ENCODE results near the gene PCED1B.
"Not testable (repeated sequence)": the region's sequence is repeated elsewhere in the genome, so short reads cannot be mapped to it uniquely, and the experiment has no call there.

Gene PCED1B

GRCh38 chr12:47088021-47088944 is 8.9 kb downstream of the PCED1B start:
- DNase-seq (ENCODE audit: low read depth in 3 of 3), result no peak

GRCh38 chr12:47091009-47091408 is 11.6 kb downstream of the PCED1B start:
- no peak for DNase-seq (ENCODE audit: low read depth in 3 of 3)

DNA sequence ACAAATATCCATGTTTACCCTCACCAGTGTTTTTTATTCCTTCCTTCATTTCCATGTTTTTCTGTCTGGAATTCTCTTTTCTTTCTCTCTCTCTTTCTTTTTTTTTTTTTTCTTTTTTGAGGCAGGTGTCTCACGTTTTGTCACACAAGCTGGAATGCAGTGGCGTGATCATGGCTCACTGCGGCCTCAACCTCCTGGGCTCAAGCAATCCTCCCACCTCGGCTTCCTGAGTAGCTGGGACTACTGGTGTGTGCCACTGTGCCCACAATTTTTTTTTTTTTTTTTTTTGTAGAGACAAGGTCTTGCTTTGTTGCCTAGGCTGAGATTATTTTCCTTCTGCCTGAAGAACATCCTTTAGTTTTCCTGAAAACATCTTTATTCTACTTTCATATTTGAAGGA is 15.4 kb downstream of the PCED1B start:
- no peak for DNase-seq (ENCODE audit: low read depth in 3 of 3)

DNA sequence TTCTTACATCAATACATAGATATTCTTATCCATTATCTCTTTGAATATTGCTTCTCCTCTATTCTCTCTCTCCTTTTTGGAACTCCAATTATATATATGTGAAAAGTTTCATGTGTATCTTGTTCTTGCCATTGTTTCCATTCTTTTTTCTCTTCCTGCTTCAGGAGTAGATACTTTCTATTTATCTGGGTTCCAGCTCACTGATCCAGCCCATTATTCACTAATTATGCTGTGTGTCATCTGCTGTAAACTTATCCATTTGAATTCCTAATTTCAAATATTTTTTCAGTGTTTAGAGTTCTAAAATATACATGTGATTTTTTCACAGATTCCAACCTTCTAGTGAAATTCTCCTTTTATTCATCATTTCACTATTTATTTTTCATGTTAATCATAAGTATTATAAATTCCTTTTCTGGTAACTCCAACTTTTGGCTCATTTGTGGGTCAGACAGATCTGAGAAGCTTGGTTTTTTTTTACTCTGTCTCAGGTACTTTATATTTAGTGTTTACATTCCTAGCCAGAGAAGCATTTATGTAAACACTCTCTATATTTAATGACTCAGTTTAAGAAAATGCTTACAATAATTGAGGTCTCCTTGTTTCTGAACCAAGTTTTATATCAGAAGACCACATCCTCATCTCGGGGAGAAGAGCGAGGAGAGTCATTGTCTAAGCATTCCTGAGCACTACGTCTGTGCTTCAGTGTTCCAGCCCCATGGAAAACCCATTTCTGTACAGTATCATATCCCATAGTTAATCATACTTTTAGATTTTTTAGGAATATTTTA is 16.2 kb downstream of the PCED1B start:
- no peak for DNase-seq (ENCODE audit: low read depth in 3 of 3)

DNA sequence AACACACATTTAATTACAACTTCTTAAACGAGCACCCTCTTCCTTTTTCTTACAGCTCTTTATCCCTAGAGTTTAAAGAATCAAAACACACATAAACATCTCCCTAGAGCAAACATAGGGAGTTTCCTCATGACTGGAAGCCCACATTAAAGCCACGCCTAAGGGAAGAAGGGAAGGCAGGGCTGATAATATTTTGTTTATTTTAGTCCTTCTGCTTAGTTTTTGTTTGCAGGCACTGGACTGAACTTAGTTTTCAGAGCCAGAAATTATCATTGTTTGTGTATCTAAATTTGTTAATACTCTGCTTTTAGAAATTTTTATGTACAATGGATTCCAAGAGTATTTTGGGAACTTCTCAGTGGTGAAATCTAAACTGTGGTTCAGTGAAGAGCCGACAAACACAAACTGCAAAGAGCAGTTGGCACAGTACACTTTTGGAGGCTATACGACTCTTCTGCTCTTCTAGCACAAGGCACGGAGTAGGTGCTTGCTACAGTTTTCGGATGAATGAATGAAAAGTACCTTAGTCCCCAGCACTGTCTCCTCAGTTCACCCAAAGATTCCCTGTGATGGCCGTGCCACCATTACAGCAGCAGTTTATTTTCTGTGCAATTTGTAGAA is 18.0 kb downstream of the PCED1B start:
- no peak for DNase-seq (ENCODE audit: low read depth in 3 of 3)

GRCh38 chr12:47098099-47098498 is 18.7 kb downstream of the PCED1B start:
- DNase-seq (ENCODE audit: low read depth in 3 of 3), result no peak

- no peak for DNase-seq (ENCODE audit: low read depth in 3 of 3)
Measured at GRCh38 chr12:47099610-47100009, 20.2 kb downstream of the PCED1B start.

DNA sequence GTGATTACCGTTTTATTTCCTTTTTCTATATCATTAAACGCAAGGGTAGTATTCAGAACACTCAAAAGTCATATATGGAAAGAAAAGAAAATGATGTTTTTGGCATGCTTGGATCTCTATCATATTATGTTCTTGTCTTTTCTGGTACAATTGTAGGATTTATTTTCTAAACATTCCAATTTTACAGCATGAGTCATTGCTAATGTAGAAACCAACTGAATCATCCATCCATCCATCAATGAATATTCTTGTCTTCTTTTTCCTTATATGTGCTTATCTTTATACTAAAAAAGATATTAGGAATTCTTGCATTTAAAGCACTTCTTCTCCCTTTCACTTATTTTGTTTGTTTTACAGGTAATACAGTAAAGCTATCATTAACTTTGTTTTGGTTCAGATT is 20.7 kb downstream of the PCED1B start:
- DNase-seq (ENCODE audit: low read depth in 3 of 3), result no peak

GRCh38 chr12:47102406-47102805 is 23.0 kb downstream of the PCED1B start:
- no peak for DNase-seq (ENCODE audit: low read depth in 3 of 3)

- no peak for DNase-seq (ENCODE audit: low read depth in 3 of 3)
Measured at GRCh38 chr12:47102845-47103651, 23.6 kb downstream of the PCED1B start.

DNA sequence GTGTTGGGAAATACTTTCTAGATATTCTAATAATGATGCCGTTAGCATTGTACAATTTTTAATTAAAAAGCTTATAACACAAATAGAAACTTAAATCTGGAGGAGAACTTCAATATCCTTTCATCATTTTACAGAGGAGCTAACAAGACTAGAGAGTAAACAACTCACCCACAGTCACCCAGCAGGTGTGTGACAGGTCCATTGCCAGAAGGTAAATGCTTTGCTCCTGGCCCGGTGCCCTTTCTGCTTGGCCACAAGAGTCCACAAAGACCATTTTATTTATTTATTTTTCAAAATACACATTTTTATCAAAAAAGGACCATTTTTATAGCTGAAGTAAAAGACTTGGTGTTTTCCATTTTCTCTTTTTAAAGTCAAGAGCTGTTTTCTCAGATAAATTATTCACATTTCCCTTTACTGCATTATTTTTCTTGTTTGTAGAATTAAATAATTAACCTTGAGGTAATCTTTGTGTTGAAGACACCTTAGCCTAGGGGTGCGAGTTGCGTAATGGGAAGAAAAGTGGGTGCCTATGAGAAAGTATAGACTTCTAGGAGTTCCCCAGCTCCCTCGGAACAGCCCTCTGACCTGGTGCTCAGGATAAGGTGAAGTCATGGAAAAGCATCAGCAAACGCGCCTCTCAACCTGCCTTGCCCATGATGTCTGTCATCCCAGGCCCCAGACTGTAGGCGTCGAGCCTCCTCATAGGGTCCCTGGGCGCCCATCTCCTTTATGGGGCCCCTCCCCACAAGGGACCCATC is 26.7 kb downstream of the PCED1B start:
- DNase-seq (ENCODE audit: low read depth in 3 of 3), result no peak

- no peak for DNase-seq (ENCODE audit: low read depth in 3 of 3)
Measured at GRCh38 chr12:47107446-47107845, 28.0 kb downstream of the PCED1B start.

- DNase-seq (ENCODE audit: low read depth in 3 of 3), result no peak
Measured at GRCh38 chr12:47107926-47108325, 28.5 kb downstream of the PCED1B start.

- DNase-seq (ENCODE audit: low read depth in 3 of 3), result no peak
Measured at GRCh38 chr12:47110011-47110541, 30.7 kb downstream of the PCED1B start.

DNA sequence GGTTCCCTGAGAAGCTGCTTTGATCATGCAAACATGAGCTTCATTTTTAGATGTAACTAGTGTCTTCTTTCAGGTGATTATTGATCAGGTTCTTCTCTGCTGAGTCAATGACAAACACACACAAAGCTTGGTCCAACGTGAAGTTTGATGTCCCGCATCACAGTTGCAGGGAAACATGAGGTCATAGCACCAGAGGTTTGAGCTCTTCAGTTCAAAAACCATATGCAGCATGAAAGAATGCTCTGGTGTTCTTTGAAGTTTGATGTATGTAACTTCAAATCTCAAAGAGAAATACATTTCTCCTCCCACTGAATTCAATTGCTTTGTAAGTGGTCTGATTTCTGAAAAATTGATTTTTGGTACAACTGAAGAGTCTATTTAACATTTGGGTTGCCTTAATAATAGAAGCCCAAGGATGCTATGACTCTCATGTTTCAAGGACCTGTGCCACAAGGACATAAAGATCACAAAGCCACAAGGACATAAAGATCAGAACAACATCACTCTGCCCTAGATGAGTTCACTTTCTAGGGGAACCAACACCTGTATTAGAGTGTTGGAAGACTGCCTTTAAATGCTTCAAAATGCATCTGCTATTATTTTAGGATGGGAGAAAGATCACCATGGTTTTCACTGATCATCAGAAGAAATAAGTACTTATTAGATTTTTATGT is 31.4 kb downstream of the PCED1B start:
- no peak for DNase-seq (ENCODE audit: low read depth in 3 of 3)

DNA sequence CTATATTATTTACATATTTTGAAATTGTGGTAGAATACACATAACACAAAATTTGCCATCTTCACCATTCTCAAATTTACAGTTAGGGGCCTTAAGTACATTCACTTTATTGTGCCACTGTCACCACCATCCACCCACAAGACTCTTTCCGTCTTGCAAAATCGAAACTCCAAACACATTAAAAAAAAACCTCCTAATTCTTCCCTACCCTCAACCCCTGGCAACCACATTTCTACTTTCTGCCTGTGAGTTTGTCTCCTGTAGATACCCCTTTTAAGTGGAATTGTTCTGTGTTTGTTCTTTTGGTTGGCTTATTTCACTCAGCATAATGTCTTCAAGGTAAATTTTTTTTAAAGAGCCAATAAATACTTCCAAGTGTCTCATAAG is 32.0 kb downstream of the PCED1B start:
- no peak for DNase-seq (ENCODE audit: low read depth in 3 of 3)

GRCh38 chr12:47111854-47112253 is 32.4 kb downstream of the PCED1B start:
- no peak for DNase-seq (ENCODE audit: low read depth in 3 of 3)

- DNase-seq (ENCODE audit: low read depth in 3 of 3), result no peak
Measured at GRCh38 chr12:47112679-47113078, 33.3 kb downstream of the PCED1B start.

- DNase-seq (ENCODE audit: low read depth in 3 of 3), result no peak
Measured at GRCh38 chr12:47114481-47114892, 35.1 kb downstream of the PCED1B start.

GRCh38 chr12:47117305-47117704 is 37.9 kb downstream of the PCED1B start:
- DNase-seq (ENCODE audit: low read depth in 3 of 3), result not testable (repeated sequence)

Measured in stimulated activated CD4-positive, alpha-beta T cell treated with anti-CD3 and anti-CD28 coated beads, TNF-alpha, amount 100 ng/mL, for 4 hours (primary cell).